ENCODE results near the gene TRIM38. TPM values are rescaled to one million over a fixed set of nuclear protein-coding genes. Genes with fewer than 3 reads are reported as not detected.

TRIM38 gene
- total RNA-seq, 2 donors from 2014 or later, result 2.5 to 5.2 TPM

DNA sequence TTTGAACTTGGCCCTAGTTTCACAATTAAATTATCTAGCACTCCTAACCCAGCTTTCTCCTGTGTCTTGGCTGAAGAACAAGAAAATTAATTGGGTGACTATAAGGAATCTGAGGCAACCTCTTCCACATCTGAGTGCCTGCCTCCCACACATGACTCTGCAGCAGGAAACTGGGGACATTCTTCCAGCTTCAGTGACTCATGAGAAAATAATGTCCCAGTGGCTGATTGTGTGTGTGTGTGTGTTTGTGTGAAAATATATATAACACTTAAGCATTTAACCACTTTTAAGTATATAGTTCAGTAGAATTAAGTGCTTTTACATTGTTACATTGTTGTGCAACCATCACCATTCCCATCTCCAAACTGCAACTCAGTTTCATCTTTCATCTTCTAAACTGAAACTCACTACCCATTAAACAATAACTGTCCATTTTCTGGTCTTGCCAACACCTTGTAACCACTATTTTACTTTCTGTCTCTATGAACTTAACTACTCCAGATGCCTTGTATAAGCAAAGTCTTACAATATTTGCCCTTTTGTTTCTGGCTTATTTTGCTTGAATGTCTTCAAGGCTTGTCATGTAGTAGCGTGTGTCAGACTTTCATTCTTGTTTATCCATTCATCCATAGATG, 8.7 kb downstream of the TRIM38 start:
- peak overlapping the region; percentile 31 to 62 for H3K27ac ChIP-seq
- TF ChIP-seq, protein P1, sequence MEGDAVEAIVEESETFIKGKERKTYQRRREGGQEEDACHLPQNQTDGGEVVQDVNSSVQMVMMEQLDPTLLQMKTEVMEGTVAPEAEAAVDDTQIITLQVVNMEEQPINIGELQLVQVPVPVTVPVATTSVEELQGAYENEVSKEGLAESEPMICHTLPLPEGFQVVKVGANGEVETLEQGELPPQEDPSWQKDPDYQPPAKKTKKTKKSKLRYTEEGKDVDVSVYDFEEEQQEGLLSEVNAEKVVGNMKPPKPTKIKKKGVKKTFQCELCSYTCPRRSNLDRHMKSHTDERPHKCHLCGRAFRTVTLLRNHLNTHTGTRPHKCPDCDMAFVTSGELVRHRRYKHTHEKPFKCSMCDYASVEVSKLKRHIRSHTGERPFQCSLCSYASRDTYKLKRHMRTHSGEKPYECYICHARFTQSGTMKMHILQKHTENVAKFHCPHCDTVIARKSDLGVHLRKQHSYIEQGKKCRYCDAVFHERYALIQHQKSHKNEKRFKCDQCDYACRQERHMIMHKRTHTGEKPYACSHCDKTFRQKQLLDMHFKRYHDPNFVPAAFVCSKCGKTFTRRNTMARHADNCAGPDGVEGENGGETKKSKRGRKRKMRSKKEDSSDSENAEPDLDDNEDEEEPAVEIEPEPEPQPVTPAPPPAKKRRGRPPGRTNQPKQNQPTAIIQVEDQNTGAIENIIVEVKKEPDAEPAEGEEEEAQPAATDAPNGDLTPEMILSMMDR (IDR thresholded peaks at IDR 0.05), result no peak
- peaks cover 71% of the 10 kb centered on the region for H3K36me3 ChIP-seq
- no peak overlapping the region for H3K4me3 ChIP-seq
- DNase-seq (ENCODE audit: low spot score), result peak; percentile 73
- H3K27me3 ChIP-seq, result no peaks in the 10 kb centered on the region
- H3K9me3 ChIP-seq, result no peaks in the 10 kb centered on the region
- peaks cover 0 to 32% of the 10 kb centered on the region in 2 donors for H3K4me1 ChIP-seq

DNA sequence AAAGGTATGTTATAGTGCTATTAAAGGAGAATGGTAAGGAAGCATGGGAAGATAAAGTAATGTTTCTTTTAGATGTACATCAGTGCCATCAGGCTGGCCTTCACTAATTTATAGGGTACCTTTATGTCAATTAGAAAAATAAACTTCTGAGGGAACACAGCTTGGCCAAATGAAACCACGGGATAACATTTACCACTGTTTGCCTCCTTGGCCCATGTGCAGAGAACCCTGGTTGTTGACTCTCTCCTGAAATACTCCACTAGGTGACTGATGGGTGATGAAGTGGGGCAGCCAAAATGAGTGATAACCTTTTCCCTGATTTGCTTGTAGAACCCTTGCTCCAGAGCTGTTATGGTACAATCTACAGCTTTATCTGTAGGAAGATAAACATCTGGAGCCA, 9.5 kb downstream of the TRIM38 start:
- Histone ChIP-seq H3K27me3 (no peaks in the 10 kb centered on the region), H3K27ac (peak overlapping the region in 1 of 2 donors; percentile 9), H3K9me3 (no peaks in the 10 kb centered on the region), H3K4me3 (no peak overlapping the region), H3K36me3 (peaks cover 64% of the 10 kb centered on the region), H3K4me1 (peaks cover 0 to 26% of the 10 kb centered on the region in 2 donors)
- DNase-seq (ENCODE audit: low spot score), result no peak
- TF ChIP-seq, protein P1 (IDR thresholded peaks at IDR 0.05), result no peak

DNA sequence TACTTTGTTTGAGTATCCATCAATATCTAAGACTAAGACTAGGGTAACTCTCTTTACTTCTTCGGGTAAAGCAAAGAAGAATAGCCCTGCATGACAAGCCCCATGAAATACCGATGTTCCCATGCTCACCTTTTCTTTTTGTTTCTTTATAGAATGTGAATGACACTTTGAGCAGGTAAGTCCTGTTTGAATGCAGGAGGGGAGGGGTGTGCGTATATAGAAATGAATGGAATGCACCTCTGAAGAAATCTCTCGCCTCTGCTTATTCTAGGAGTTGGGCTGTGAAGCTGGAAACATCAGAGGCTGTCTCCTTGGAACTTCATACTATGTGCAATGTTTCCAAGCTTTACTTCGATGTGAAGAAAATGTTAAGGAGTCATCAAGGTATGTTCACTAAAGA, 10.3 kb downstream of the TRIM38 start:
- H3K9me3 ChIP-seq, result no peaks in the 10 kb centered on the region
- H3K4me3 ChIP-seq, result no peak overlapping the region
- no peak for DNase-seq (ENCODE audit: low spot score)
- TF ChIP-seq, protein P1 (IDR thresholded peaks at IDR 0.05), result no peak
- peaks cover 63% of the 10 kb centered on the region for H3K36me3 ChIP-seq
- peaks cover 0 to 26% of the 10 kb centered on the region in 2 donors for H3K4me1 ChIP-seq
- H3K27ac ChIP-seq, result no peak overlapping the region
- no peaks in the 10 kb centered on the region for H3K27me3 ChIP-seq

DNA sequence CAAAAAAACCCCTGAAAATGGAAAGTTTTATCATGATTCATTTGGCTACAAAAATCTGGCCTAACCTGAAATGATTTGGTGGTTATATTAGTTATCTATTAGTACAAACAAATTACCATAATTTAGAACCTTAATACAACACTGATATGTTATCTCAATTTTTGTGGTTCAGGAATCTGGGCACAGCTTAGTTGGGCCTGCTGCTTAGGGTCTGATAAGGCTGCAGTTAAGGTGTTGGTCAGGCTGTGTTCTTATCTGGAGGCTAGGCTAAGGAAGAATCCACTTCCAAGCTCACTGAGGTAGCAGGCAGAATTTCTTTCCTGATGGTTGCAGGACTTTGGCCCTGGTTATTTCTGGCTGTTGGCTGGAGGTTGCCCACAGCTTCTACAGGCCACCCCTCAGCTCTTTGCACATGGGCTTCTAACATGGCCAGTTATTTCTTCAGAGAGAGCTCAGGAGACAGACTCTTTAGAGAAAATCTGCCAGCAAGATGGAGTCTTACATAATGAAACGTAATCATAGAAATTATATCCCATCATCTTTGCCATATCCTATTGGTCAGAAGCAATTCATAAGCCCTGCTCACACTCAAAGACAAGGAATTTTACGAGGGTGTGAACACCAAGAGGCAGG, 11.4 kb downstream of the TRIM38 start:
- H3K9me3 ChIP-seq, result no peaks in the 10 kb centered on the region
- H3K27me3 ChIP-seq, result no peaks in the 10 kb centered on the region
- TF ChIP-seq, protein P1 (IDR thresholded peaks at IDR 0.05), result no peak
- no peak for DNase-seq (ENCODE audit: low spot score)
- peaks cover 71% of the 10 kb centered on the region for H3K36me3 ChIP-seq
- H3K4me1 ChIP-seq, result peaks cover 0 to 17% of the 10 kb centered on the region in 2 donors
- H3K4me3 ChIP-seq, result no peak overlapping the region
- no peak overlapping the region for H3K27ac ChIP-seq

DNA sequence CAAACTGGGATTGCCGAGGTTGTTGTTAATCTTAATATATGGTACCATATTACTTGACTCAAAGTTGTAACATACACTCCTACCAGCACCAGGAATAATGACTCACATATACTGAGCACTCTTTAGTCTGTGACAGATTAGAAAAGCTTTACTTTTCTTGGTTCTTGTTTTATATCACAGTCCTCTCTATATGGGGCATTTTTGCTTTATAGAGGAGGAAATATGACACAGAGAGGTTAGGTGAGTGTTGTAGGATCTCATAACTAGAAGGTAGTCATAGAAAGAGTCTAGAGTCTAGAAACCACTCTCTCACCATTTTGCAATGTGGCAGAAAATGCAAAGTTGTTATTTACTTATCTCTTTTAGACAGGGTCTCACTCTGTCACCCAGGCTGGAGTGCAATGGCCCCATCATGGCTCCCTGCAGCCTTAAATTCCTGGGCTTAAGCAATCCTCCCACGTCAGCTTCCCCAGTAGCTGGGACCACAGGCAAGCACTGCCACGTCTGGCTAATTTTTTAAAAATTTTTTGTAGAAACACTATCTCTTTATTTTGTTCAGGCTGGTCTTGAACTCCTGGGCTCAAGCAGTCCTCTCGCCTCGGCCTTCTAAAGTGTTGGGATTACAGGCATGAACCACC, 13.4 kb downstream of the TRIM38 start:
- DNase-seq (ENCODE audit: low spot score), result no peak
- no peak overlapping the region for H3K4me3 ChIP-seq
- peaks cover 61% of the 10 kb centered on the region for H3K36me3 ChIP-seq
- H3K27me3 ChIP-seq, result no peaks in the 10 kb centered on the region
- H3K4me1 ChIP-seq, result peaks cover 0 to 6% of the 10 kb centered on the region in 2 donors
- H3K27ac ChIP-seq, result no peak overlapping the region
- TF ChIP-seq, protein P1 (IDR thresholded peaks at IDR 0.05), result no peak
- no peaks in the 10 kb centered on the region for H3K9me3 ChIP-seq
